ENCODE measurements around the gene MAFG.

MAFG gene

DNA sequence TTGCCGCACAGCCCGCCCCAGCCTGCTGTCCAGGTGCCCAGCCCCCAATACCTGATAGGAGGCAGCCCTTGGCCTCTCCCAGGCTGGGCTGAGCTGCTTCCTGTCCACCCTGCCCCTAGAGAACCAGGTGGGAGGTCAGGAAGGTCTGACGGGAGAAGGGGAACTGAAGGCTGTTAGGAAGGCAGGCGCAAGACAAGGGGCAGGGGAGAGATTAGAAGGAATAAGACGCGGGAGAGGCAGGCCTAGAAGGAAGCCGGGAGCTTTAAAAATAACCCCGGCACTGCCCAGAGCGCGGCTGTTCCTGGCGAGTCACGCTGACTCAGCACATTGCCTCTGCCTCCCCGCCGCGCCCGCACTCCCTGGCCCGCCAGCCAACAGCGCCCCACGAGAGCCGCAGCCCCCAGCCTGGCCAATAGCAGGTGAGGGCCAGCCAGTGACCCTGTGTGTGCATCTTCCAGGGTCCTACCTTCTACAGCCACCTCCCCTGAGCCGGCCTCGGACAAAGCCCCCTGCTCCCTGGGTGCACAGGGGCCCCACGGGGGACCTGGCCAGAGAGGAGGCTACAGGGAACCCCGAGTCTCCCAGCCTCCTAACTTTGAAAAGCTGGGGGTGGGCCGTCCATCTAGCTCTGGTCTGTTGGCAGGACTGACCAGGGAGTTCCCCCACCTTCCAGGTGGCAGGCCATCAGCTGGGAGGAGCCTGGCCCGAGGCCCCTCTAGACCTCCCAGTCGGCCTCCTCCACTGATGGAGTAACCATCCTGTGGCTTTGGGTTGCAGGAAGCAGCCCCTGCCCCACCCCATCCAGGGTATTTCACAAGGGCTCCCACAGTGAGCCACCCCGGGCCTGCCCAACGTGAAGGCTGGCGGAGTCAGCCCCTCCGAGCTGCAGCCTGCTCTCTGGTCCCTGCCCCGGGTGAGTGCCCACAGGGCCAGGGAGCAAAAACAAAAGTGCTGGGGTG, 4.0 kb downstream of the MAFG start:
- no peak overlapping the region for H3K9ac ChIP-seq (ENCODE audit: low read length)
- peaks cover 68% of the 10 kb centered on the region for H3K79me2 ChIP-seq (ENCODE audit: insufficient read depth, low read length)
- H3K4me3 ChIP-seq (ENCODE audit: insufficient read depth, low read length, poor library complexity, severe bottlenecking), result no peak overlapping the region
- no peaks in the 10 kb centered on the region for H3K9me2 ChIP-seq (replicated peaks; ENCODE audit: insufficient read depth, low read length)
- no peak overlapping the region for H2AFZ ChIP-seq (ENCODE audit: low read depth, low read length, severe bottlenecking)
- no peaks in the 10 kb centered on the region for H4K20me1 ChIP-seq (ENCODE audit: low read depth, low read length)
- H3K4me2 ChIP-seq (ENCODE audit: low read depth, low read length, poor library complexity, severe bottlenecking), result no peak overlapping the region
- no peaks in the 10 kb centered on the region for H3F3A ChIP-seq (ENCODE audit: insufficient read depth)
- no peaks in the 10 kb centered on the region for H3K9me3 ChIP-seq (ENCODE audit: insufficient read depth, low read length)
- no peaks in the 10 kb centered on the region for H3K36me3 ChIP-seq (ENCODE audit: low read length)
- H3K27me3 ChIP-seq (ENCODE audit: low read length), result no peaks in the 10 kb centered on the region
- no peak overlapping the region for H3K27ac ChIP-seq (ENCODE audit: low read depth, low read length)
- TF ChIP-seq, protein P1, sequence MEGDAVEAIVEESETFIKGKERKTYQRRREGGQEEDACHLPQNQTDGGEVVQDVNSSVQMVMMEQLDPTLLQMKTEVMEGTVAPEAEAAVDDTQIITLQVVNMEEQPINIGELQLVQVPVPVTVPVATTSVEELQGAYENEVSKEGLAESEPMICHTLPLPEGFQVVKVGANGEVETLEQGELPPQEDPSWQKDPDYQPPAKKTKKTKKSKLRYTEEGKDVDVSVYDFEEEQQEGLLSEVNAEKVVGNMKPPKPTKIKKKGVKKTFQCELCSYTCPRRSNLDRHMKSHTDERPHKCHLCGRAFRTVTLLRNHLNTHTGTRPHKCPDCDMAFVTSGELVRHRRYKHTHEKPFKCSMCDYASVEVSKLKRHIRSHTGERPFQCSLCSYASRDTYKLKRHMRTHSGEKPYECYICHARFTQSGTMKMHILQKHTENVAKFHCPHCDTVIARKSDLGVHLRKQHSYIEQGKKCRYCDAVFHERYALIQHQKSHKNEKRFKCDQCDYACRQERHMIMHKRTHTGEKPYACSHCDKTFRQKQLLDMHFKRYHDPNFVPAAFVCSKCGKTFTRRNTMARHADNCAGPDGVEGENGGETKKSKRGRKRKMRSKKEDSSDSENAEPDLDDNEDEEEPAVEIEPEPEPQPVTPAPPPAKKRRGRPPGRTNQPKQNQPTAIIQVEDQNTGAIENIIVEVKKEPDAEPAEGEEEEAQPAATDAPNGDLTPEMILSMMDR (IDR thresholded peaks at IDR 0.05; ENCODE audit: insufficient read depth, low read length, poor library complexity, severe bottlenecking), result no peak
- no peak for TF ChIP-seq EZH2phosphoT487 (conservative IDR thresholded peaks at IDR 0.05; ENCODE audit: low read length)

DNA sequence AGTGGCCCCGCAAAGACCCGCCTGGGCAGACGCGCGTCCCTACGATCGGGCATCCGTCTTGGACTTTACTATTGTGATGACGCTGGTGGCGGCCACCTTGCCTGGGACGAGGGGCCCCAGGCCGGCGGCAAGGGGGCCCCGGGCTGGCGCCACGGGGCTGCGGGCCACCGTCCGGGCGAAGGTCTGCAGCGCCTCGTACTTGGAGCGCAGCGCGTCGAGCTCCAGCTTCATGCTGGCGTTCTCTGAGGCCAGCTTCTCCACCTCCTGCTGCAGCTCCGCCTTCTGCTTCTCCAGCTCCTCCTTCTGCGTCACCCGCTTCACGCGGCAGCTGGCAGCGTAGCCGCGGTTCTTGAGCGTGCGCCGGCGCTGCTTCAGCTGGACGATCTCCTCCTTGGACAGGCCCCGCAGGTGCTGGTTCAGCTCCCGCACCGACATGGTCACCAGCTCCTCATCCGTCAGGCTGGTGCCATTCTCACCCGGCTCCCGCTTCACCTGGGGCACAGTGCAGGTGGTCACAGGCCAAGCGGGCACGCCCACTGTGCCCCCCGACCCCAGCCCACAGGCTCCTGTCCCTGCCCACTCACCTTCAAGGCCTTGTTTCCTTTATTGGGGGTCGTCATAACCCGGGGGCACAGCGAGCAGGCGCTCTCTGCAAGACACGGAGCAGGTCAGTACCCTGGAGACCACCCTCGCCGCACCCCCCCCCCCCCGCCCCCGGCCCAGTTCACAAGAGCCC, 4.8 kb downstream of the MAFG start:
- Histone ChIP-seq H3K79me2 (ENCODE audit: insufficient read depth, low read length) (peaks cover 68% of the 10 kb centered on the region), H3F3A (ENCODE audit: insufficient read depth) (no peaks in the 10 kb centered on the region), H2AFZ (ENCODE audit: low read depth, low read length, severe bottlenecking) (no peak overlapping the region), H3K27ac (ENCODE audit: low read depth, low read length) (no peak overlapping the region), H3K27me3 (ENCODE audit: low read length) (no peaks in the 10 kb centered on the region), H4K20me1 (ENCODE audit: low read depth, low read length) (no peaks in the 10 kb centered on the region), H3K4me2 (ENCODE audit: low read depth, low read length, poor library complexity, severe bottlenecking) (no peak overlapping the region), H3K4me3 (ENCODE audit: insufficient read depth, low read length, poor library complexity, severe bottlenecking) (no peak overlapping the region), H3K9me2 (replicated peaks; ENCODE audit: insufficient read depth, low read length) (no peaks in the 10 kb centered on the region), H3K36me3 (ENCODE audit: low read length) (no peaks in the 10 kb centered on the region), H3K9ac (ENCODE audit: low read length) (no peak overlapping the region), H3K9me3 (ENCODE audit: insufficient read depth, low read length) (no peaks in the 10 kb centered on the region)
- no peak for TF ChIP-seq EZH2phosphoT487 (conservative IDR thresholded peaks at IDR 0.05; ENCODE audit: low read length)
- TF ChIP-seq, protein P1 (IDR thresholded peaks at IDR 0.05; ENCODE audit: insufficient read depth, low read length, poor library complexity, severe bottlenecking), result no peak

DNA sequence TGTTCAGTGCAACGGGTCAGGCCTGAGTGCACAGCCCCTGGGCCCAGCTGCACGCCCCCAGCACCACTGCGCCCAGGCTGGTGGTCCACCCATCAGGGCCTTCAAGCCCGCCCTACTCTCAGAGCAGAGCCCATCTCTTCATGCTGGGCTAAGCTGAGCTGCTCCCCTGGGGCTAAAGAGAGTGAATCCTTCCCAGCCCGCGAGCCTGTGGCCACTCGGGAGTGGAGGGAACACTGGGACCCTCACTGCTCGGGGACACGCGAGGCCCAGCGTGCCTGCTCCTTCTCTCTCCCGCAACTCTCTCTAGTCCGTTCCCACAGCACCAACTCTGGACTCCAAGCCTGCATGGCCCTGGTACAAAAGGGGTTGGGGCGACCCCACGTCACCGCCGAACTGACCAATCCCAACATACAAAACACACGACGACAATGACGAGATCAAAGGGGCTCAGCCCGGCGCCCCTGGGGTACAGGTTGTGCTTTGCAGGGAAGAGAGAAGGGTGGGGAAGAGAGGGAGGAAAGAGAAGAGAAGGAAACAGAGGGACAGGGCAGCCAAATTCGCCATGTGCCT, 5.5 kb downstream of the MAFG start:
- H3K9me3 ChIP-seq (ENCODE audit: insufficient read depth, low read length), result no peaks in the 10 kb centered on the region
- H3K9me2 ChIP-seq (replicated peaks; ENCODE audit: insufficient read depth, low read length), result no peaks in the 10 kb centered on the region
- H3K36me3 ChIP-seq (ENCODE audit: low read length), result no peaks in the 10 kb centered on the region
- TF ChIP-seq, protein P1 (IDR thresholded peaks at IDR 0.05; ENCODE audit: insufficient read depth, low read length, poor library complexity, severe bottlenecking), result no peak
- TF ChIP-seq EZH2phosphoT487 (conservative IDR thresholded peaks at IDR 0.05; ENCODE audit: low read length), result no peak
- no peak overlapping the region for H3K4me2 ChIP-seq (ENCODE audit: low read depth, low read length, poor library complexity, severe bottlenecking)
- H3K27ac ChIP-seq (ENCODE audit: low read depth, low read length), result no peak overlapping the region
- H3K27me3 ChIP-seq (ENCODE audit: low read length), result no peaks in the 10 kb centered on the region
- H3K4me3 ChIP-seq (ENCODE audit: insufficient read depth, low read length, poor library complexity, severe bottlenecking), result no peak overlapping the region
- no peaks in the 10 kb centered on the region for H3F3A ChIP-seq (ENCODE audit: insufficient read depth)
- peaks cover 73% of the 10 kb centered on the region for H3K79me2 ChIP-seq (ENCODE audit: insufficient read depth, low read length)
- H3K9ac ChIP-seq (ENCODE audit: low read length), result no peak overlapping the region
- H4K20me1 ChIP-seq (ENCODE audit: low read depth, low read length), result no peaks in the 10 kb centered on the region
- no peak overlapping the region for H2AFZ ChIP-seq (ENCODE audit: low read depth, low read length, severe bottlenecking)

Data from SU-DHL-6 (cell line).